ENCODE measurements around the gene DCAF12L1.

Gene DCAF12L1

GRCh38 chrX:126552313-126553022 lies at the start of gene DCAF12L1:
Gene DCAF12L1 (minus strand): TSS chrX:126552814. CDS start chrX:126552608, 206 bp downstream.
- no peak for DNase-seq (ENCODE audit: low read depth in 4 of 4, low spot score in 1 of 4)

- no peak for DNase-seq (ENCODE audit: low read depth in 4 of 4, low spot score in 1 of 4)
Measured at GRCh38 chrX:126580877-126581276, 28.3 kb upstream of the DCAF12L1 start.

GRCh38 chrX:126575911-126576310 lies 23.3 kb upstream of the DCAF12L1 start:
- DNase-seq (ENCODE audit: low read depth in 4 of 4, low spot score in 1 of 4): no peak

- DNase-seq (ENCODE audit: low read depth in 4 of 4, low spot score in 1 of 4): no peak
Measured at GRCh38 chrX:126557151-126557550, 4.5 kb upstream of the DCAF12L1 start.

- DNase-seq (ENCODE audit: low read depth in 4 of 4, low spot score in 1 of 4): no peak
Measured at GRCh38 chrX:126551725-126552312, 795 bp downstream of the DCAF12L1 start.

- no peak for DNase-seq (ENCODE audit: low read depth in 4 of 4, low spot score in 1 of 4)
Measured at GRCh38 chrX:126551306-126551705, 1.3 kb downstream of the DCAF12L1 start.

GRCh38 chrX:126550816-126551215 lies 1.8 kb downstream of the DCAF12L1 start:
- no peak for DNase-seq (ENCODE audit: low read depth in 4 of 4, low spot score in 1 of 4)

GRCh38 chrX:126509923-126510322 lies 42.7 kb downstream of the DCAF12L1 start:
- no peak for DNase-seq (ENCODE audit: low read depth in 4 of 4, low spot score in 1 of 4)
